ENCODE data around the gene TRERF1.
"Not testable (repeated sequence)": the region's sequence is repeated elsewhere in the genome, so short reads cannot be mapped to it uniquely, and the experiment has no call there.

The TRERF1 gene

GRCh38 chr6:42448927-42449659, 2.6 kb downstream of the TRERF1 start:
- no peak for DNase-seq

- DNase-seq = no peak
Observed at GRCh38 chr6:42448391-42448790, 3.3 kb downstream of the TRERF1 start.

GRCh38 chr6:42446996-42447395, 4.7 kb downstream of the TRERF1 start:
- DNase-seq = no peak

- no peak for DNase-seq
Observed at GRCh38 chr6:42446370-42446769, 5.4 kb downstream of the TRERF1 start.

- DNase-seq = not testable (repeated sequence)
Observed at GRCh38 chr6:42445955-42446354, 5.8 kb downstream of the TRERF1 start.

- no peak for DNase-seq
Observed at GRCh38 chr6:42443312-42444060, 8.2 kb downstream of the TRERF1 start.

- no peak for DNase-seq
Observed at GRCh38 chr6:42441697-42442081, 10.0 kb downstream of the TRERF1 start.

- no peak for DNase-seq
Observed at GRCh38 chr6:42440778-42441696, 10.7 kb downstream of the TRERF1 start.

GRCh38 chr6:42440027-42440426, 11.7 kb downstream of the TRERF1 start:
- DNase-seq = no peak

GRCh38 chr6:42436825-42437224, 14.9 kb downstream of the TRERF1 start:
- DNase-seq = no peak

- no peak for DNase-seq
Observed at GRCh38 chr6:42434237-42434636, 17.5 kb downstream of the TRERF1 start.

GRCh38 chr6:42433409-42433808, 18.3 kb downstream of the TRERF1 start:
- no peak for DNase-seq

- no peak for DNase-seq
Observed at GRCh38 chr6:42431877-42432276, 19.8 kb downstream of the TRERF1 start.

- no peak for DNase-seq
Observed at GRCh38 chr6:42431356-42431755, 20.4 kb downstream of the TRERF1 start.

- no peak for DNase-seq
Observed at GRCh38 chr6:42429836-42430235, 21.9 kb downstream of the TRERF1 start.

GRCh38 chr6:42429042-42429585, 22.6 kb downstream of the TRERF1 start:
- no peak for DNase-seq

GRCh38 chr6:42428326-42429041, 23.2 kb downstream of the TRERF1 start:
- DNase-seq = peak; percentile 53

GRCh38 chr6:42427871-42428270, 23.9 kb downstream of the TRERF1 start:
- no peak for DNase-seq

GRCh38 chr6:42426191-42426590, 25.5 kb downstream of the TRERF1 start:
- no peak for DNase-seq

GRCh38 chr6:42424906-42425474, 26.7 kb downstream of the TRERF1 start:
- no peak for DNase-seq

GRCh38 chr6:42423244-42423643, 28.5 kb downstream of the TRERF1 start:
- no peak for DNase-seq

GRCh38 chr6:42420741-42421140, 31.0 kb downstream of the TRERF1 start:
- no peak for DNase-seq

All from left hindlimb (tissue), 1 donor.